ENCODE results near the gene SCARB1.
A peak's percentile ranks its signal among the peaks of the same experiment; 100 is the strongest.

The SCARB1 gene

GRCh38 chr12:124771462-124772288 is 92.0 kb downstream of the SCARB1 start:
- TF ChIP-seq CTCF (IDR thresholded peaks at IDR 0.05), result peak; percentile 89
- H3K4me3 ChIP-seq (ENCODE audit: low read depth in 1 of 2, low read length in 1 of 2), result no peak overlapping the region
- H3K27me3 ChIP-seq, result peaks cover 29% of the 10 kb centered on the region
- H3K4me1 ChIP-seq (ENCODE audit: control insufficient read depth in 1 of 2, insufficient read depth in 1 of 2, low read depth in 1 of 2, low read length in 1 of 2), result peaks cover 42 to 59% of the 10 kb centered on the region in 2 experiments
- no peak overlapping the region for H3K27ac ChIP-seq
- no peaks in the 10 kb centered on the region for H3K36me3 ChIP-seq
- no peaks in the 10 kb centered on the region for H3K9me3 ChIP-seq

- H3K4me1 ChIP-seq (ENCODE audit: control insufficient read depth in 1 of 2, insufficient read depth in 1 of 2, low read depth in 1 of 2, low read length in 1 of 2), result peaks cover 33 to 49% of the 10 kb centered on the region in 2 experiments
- H3K27me3 ChIP-seq, result peaks cover 29% of the 10 kb centered on the region
- no peak overlapping the region for H3K27ac ChIP-seq
- no peaks in the 10 kb centered on the region for H3K9me3 ChIP-seq
- no peak overlapping the region for H3K4me3 ChIP-seq (ENCODE audit: low read depth in 1 of 2, low read length in 1 of 2)
- H3K36me3 ChIP-seq, result no peaks in the 10 kb centered on the region
- TF ChIP-seq CTCF (IDR thresholded peaks at IDR 0.05), result no peak
Observed at GRCh38 chr12:124770728-124771127, 92.9 kb downstream of the SCARB1 start.

- H3K9me3 ChIP-seq, result peaks cover 2% of the 10 kb centered on the region
- H3K4me3 ChIP-seq (ENCODE audit: low read depth in 1 of 2, low read length in 1 of 2), result no peak overlapping the region
- no peak for TF ChIP-seq CTCF (IDR thresholded peaks at IDR 0.05)
- H3K4me1 ChIP-seq (ENCODE audit: control insufficient read depth in 1 of 2, insufficient read depth in 1 of 2, low read depth in 1 of 2, low read length in 1 of 2), result peaks cover 26 to 42% of the 10 kb centered on the region in 2 experiments
- peaks cover 29% of the 10 kb centered on the region for H3K27me3 ChIP-seq
- no peak overlapping the region for H3K27ac ChIP-seq
- no peaks in the 10 kb centered on the region for H3K36me3 ChIP-seq
Observed at GRCh38 chr12:124769881-124770512, 93.7 kb downstream of the SCARB1 start.

- Histone ChIP-seq H3K27me3 (peaks cover 29% of the 10 kb centered on the region), H3K36me3 (no peaks in the 10 kb centered on the region), H3K9me3 (peaks cover 7% of the 10 kb centered on the region), H3K4me1 (ENCODE audit: control insufficient read depth in 1 of 2, insufficient read depth in 1 of 2, low read depth in 1 of 2, low read length in 1 of 2) (peaks cover 17 to 33% of the 10 kb centered on the region in 2 experiments), H3K27ac (no peak overlapping the region), H3K4me3 (ENCODE audit: low read depth in 1 of 2, low read length in 1 of 2) (no peak overlapping the region)
- no peak for TF ChIP-seq CTCF (IDR thresholded peaks at IDR 0.05)
Observed at GRCh38 chr12:124769163-124769530, 94.5 kb downstream of the SCARB1 start.

GRCh38 chr12:124768452-124769162 is 95.1 kb downstream of the SCARB1 start:
- H3K36me3 ChIP-seq, result no peaks in the 10 kb centered on the region
- H3K9me3 ChIP-seq, result peaks cover 7% of the 10 kb centered on the region
- H3K27me3 ChIP-seq, result peaks cover 29% of the 10 kb centered on the region
- no peak for TF ChIP-seq CTCF (IDR thresholded peaks at IDR 0.05)
- no peak overlapping the region for H3K27ac ChIP-seq
- H3K4me1 ChIP-seq (ENCODE audit: control insufficient read depth in 1 of 2, insufficient read depth in 1 of 2, low read depth in 1 of 2, low read length in 1 of 2), result peaks cover 12 to 28% of the 10 kb centered on the region in 2 experiments
- no peak overlapping the region for H3K4me3 ChIP-seq (ENCODE audit: low read depth in 1 of 2, low read length in 1 of 2)
